IMR-90 (cell line): ENCODE data around the gene B3GAT3. TPM values are rescaled to one million over a fixed set of nuclear protein-coding genes. Genes with fewer than 3 reads are reported as not detected.
A peak's percentile ranks its signal among the peaks of the same experiment; 100 is the strongest.

Source experiments
- ATAC-seq: fragments of 200-7000 bp; cut with Tn5 transposase; 2 replicates; pipeline ENCODE4 v1.9.1; 2020; ENCODE audit warnings: low read depth, mild to moderate bottlenecking, moderate library complexity
- BruUV-seq: library from RNA; stranded (reverse); fragments of 400-500 nt; replicated peaks from 2 replicates; lab custom pipeline; 2021; lab: Mats Ljungman, UMichigan
- CTCF ChIA-PET: fragments of 300-600 bp; formaldehyde crosslinking; extraction: SDS; loops from one replicate; lab custom pipeline; 2021; ENCODE audit warnings: antibody characterized with exemption; lab: Yijun Ruan, JAX
- POLR2A ChIA-PET: fragments of 300-600 bp; sonication (Branson Sonifier 250); formaldehyde crosslinking; loops from one replicate; lab custom pipeline; 2022; ENCODE audit warnings: antibody characterized with exemption; ENCODE audit not compliant: unreplicated experiment; lab: Charles Lee
- DNase-seq: peaks from one replicate; pipeline ENCODE4 v3.0.0; 2013
- H2AFZ ChIP-seq: replicated peaks from 2 replicates; pipeline ENCODE3; 2013; ENCODE audit warnings: low read length, mild to moderate bottlenecking; ENCODE audit not compliant: poor library complexity
- H2AK5ac ChIP-seq: 2 replicates; pipeline ENCODE4 v1.6.1; 2013; ENCODE audit warnings: low read depth, low read length, inconsistent platforms
- H2AK9ac ChIP-seq: replicated peaks from 2 replicates; pipeline ENCODE3; 2013; ENCODE audit warnings: mild to moderate bottlenecking, low read depth, low read length, moderate library complexity; ENCODE audit not compliant: poor library complexity
- H2BK120ac ChIP-seq: 2 replicates; pipeline ENCODE4 v1.6.1; 2013; ENCODE audit warnings: low read depth, low read length, inconsistent platforms
- H2BK15ac ChIP-seq: 3 replicates; pipeline ENCODE4 v1.6.1; 2013; ENCODE audit warnings: low read depth, low read length, inconsistent platforms
- H2BK20ac ChIP-seq: 2 replicates; pipeline ENCODE4 v1.6.1; 2013; ENCODE audit warnings: low read depth, mild to moderate bottlenecking, inconsistent platforms, low read length, moderate library complexity
- H2BK5ac ChIP-seq: 2 replicates; pipeline ENCODE4 v1.6.1; 2013; ENCODE audit warnings: mild to moderate bottlenecking, low read depth, low read length, inconsistent platforms; ENCODE audit not compliant: poor library complexity, severe bottlenecking
- H3K14ac ChIP-seq: replicated peaks from 2 replicates; pipeline ENCODE4 v1.6.1; 2013; ENCODE audit warnings: low read depth, low read length, inconsistent platforms
- H3K18ac ChIP-seq: 2 replicates; pipeline ENCODE4 v1.6.1; 2013; ENCODE audit warnings: low read depth, low read length, control low read depth
- H3K23ac ChIP-seq: 2 replicates; pipeline ENCODE4 v1.6.1; 2013; ENCODE audit warnings: low read depth, low read length, inconsistent platforms
- H3K27ac ChIP-seq: 2 replicates; pipeline ENCODE4 v1.5.1; 2013; ENCODE audit warnings: mild to moderate bottlenecking, control low read depth, low read length; ENCODE audit not compliant: insufficient read depth
- H3K27me3 ChIP-seq: 2 replicates; pipeline ENCODE4 v1.6.1; 2013; ENCODE audit warnings: low read length; ENCODE audit not compliant: control insufficient read depth, insufficient read depth
- H3K36me3 ChIP-seq: 2 replicates; pipeline ENCODE4 v1.6.1; 2013; ENCODE audit warnings: low read length, mixed read lengths; ENCODE audit not compliant: control insufficient read depth, insufficient read depth
- H3K4ac ChIP-seq: 2 replicates; pipeline ENCODE4 v1.6.1; 2013; ENCODE audit warnings: low read depth, low read length, inconsistent platforms
- H3K4me1 ChIP-seq: 2 replicates; pipeline ENCODE4 v1.6.1; 2013; ENCODE audit warnings: low read length, mixed read lengths; ENCODE audit not compliant: control insufficient read depth, insufficient read depth
- H3K4me2 ChIP-seq: 2 replicates; pipeline ENCODE4 v1.6.1; 2013; ENCODE audit warnings: low read depth, mild to moderate bottlenecking, control low read depth, low read length, moderate library complexity
- H3K4me3 ChIP-seq: 2 replicates; pipeline ENCODE4 v1.5.1; 2013; ENCODE audit warnings: low read depth, mild to moderate bottlenecking, control low read depth, low read length, moderate library complexity; ENCODE audit not compliant: insufficient read depth
- H3K56ac ChIP-seq: 2 replicates; pipeline ENCODE4 v1.6.1; 2013; ENCODE audit warnings: low read length, inconsistent platforms; ENCODE audit not compliant: insufficient read depth; ENCODE audit errors: extremely low read depth
- H3K79me1 ChIP-seq, 2 experiments: 2 replicates each; pipeline ENCODE4 v1.6.1; 2013; ENCODE audit warnings: low read length in 2 of 2, inconsistent platforms in 1 of 2, low read depth in 1 of 2
- H3K9ac ChIP-seq: 2 replicates; pipeline ENCODE4 v1.6.1; 2013; ENCODE audit warnings: low read depth, low read length, control low read depth
- H3K9me1 ChIP-seq: 2 replicates; pipeline ENCODE4 v1.6.1; 2013; ENCODE audit warnings: low read length, inconsistent platforms; ENCODE audit not compliant: insufficient read depth
- H3K9me3 ChIP-seq: 2 replicates; pipeline ENCODE4 v1.6.1; 2013; ENCODE audit warnings: low read length; ENCODE audit not compliant: control insufficient read depth, insufficient read depth
- H4K20me1 ChIP-seq: 2 replicates; pipeline ENCODE4 v1.6.1; 2013; ENCODE audit warnings: low read length, inconsistent platforms; ENCODE audit not compliant: insufficient read depth
- H4K5ac ChIP-seq: 2 replicates; pipeline ENCODE4 v1.6.1; 2013; ENCODE audit warnings: mild to moderate bottlenecking, low read depth, low read length, control low read depth
- H4K8ac ChIP-seq, 2 experiments: 2 replicates each; pipeline ENCODE4 v1.6.1; 2013; ENCODE audit warnings: low read depth in 2 of 2, low read length in 2 of 2, control low read depth in 1 of 2, inconsistent platforms in 1 of 2
- H4K91ac ChIP-seq: 2 replicates; pipeline ENCODE4 v1.6.1; 2013; ENCODE audit warnings: low read depth, low read length, inconsistent platforms; ENCODE audit not compliant: insufficient read depth
- POLR2A ChIP-seq: IDR thresholded peaks from 2 replicates; pipeline ENCODE4 v1.6.1; 2012; ENCODE audit warnings: mild to moderate bottlenecking, low read depth, low read length
- RAD21 ChIP-seq: IDR thresholded peaks from 2 replicates; pipeline ENCODE4 v1.6.1; 2012; ENCODE audit warnings: low read length, improper control_type of control experiment
- WGBS, 2 experiments: methylation state at CpG; one replicate each; pipeline versions ENCODE4 v1.1.5 to v1.1.7; 2013; ENCODE audit warnings: missing lambda C conversion rate in 2 of 2; ENCODE audit not compliant: insufficient read length in 1 of 2; ENCODE audit errors: extremely low coverage in 2 of 2; 5-methylcytosine and 5-hydroxymethylcytosine counted together
- dilution Hi-C: fragments of 300-500 bp; cut with HindIII; formaldehyde crosslinking; loops from one replicate; pipeline ENCODE4 v1.14.3; 2018; ENCODE audit warnings: low sequenced_read_pairs; ENCODE audit not compliant: unreplicated experiment
- in situ Hi-C: fragments of 300-500 bp; cut with MboI; formaldehyde crosslinking; loops from 3 replicates; pipeline ENCODE4 v1.14.3; 2019; ENCODE audit warnings: low sequenced_read_pairs, inconsistent platforms, mixed read lengths
- intact Hi-C: fragments of 100-400 bp; cut with micrococcal nuclease; formaldehyde crosslinking; loops from 2 replicates; pipeline ENCODE4 v1.10.0; 2022
- polyA plus RNA-seq, 3 experiments: library from polyadenylated mRNA; depleted of rRNA; stranded (reverse); fragments of >200 nt; gene quantifications; 2 replicates each; pipeline ENCODE4 v1.2.3, GENCODE V29; 2012; ENCODE audit warnings: low replicate concordance in 1 of 3
- total RNA-seq: library from RNA; depleted of rRNA; stranded (reverse); fragments of >200 nt; gene quantifications from 2 replicates; pipeline ENCODE4 v1.2.3, GENCODE V29; 2012

B3GAT3 gene
- total and polyA plus RNA-seq, 2 of the 4 experiments (the other 2 are of a cell fraction), result 10.4 to 38.4 TPM

GRCh38 chr11:62666259-62666926 is 44.6 kb upstream of the B3GAT3 start:
- H3K4me3 ChIP-seq, result peak overlapping the region; percentile 73
- H3K9me1 ChIP-seq, result peaks cover 9% of the 10 kb centered on the region
- no peaks in the 10 kb centered on the region for H3K9me3 ChIP-seq
- H2BK120ac ChIP-seq, result no peak overlapping the region
- peak overlapping the region; percentile 67 for H3K56ac ChIP-seq
- peak overlapping the region; percentile 68 for H3K27ac ChIP-seq
- CTCF ChIA-PET, result interaction anchor here (0.8 kb wide), 1 partner anchor 272 kb away, joined by 3 read pairs; no protein-coding TSS in a partner anchor
- H4K5ac ChIP-seq, result peak overlapping the region; percentile 6; the same call in 1 of the 2 replicates
- H4K8ac ChIP-seq, result peak overlapping the region; percentile 66 to 69; a peak in 3 of 4 replicates
- H4K20me1 ChIP-seq, result peaks cover 18% of the 10 kb centered on the region
- H2BK5ac ChIP-seq, result peak overlapping the region; percentile 41
- peaks cover 15% of the 10 kb centered on the region for H3K36me3 ChIP-seq
- intact Hi-C loops (no loop called here), dilution Hi-C loops (no loop called here), in situ Hi-C loops (no loop called here)
- H3K27me3 ChIP-seq, result no peaks in the 10 kb centered on the region
- 36% methylated on average over 8 of the region's 16 CpGs; no CpG with 5 or more reads in 1 of the 2 experiments for WGBS, 2 experiments
- H3K4me1 ChIP-seq, result peaks cover 8% of the 10 kb centered on the region
- peak overlapping the region; percentile 79 for H3K9ac ChIP-seq
- DNase-seq (no peak), ATAC-seq (no peak)
- no peak overlapping the region for H4K91ac ChIP-seq
- POLR2A ChIA-PET, result interaction anchor here (1.6 kb wide), 1 partner anchor 13 kb away, joined by 9 read pairs; the partner anchor contains the start of gene INTS5
- H3K79me1 ChIP-seq, result peaks cover 37 to 66% of the 10 kb centered on the region in 2 experiments
- H2BK20ac ChIP-seq, result no peak overlapping the region
- peak overlapping the region; percentile 89 for H3K23ac ChIP-seq
- TF ChIP-seq POLR2A (peak; percentile 3; the same call in 1 of the 2 replicates), RAD21 (no peak)
- peak overlapping the region; percentile 88 for H3K4me2 ChIP-seq
- no peak overlapping the region for H2BK15ac ChIP-seq
- H3K18ac ChIP-seq, result no peak overlapping the region
- peak overlapping the region; percentile 91 for H3K4ac ChIP-seq
- BruUV-seq, result no TSS peak
- peak overlapping the region; percentile 95 for H3K14ac ChIP-seq
- H2AFZ ChIP-seq, result peak overlapping the region; percentile 27
- peak overlapping the region; percentile 99 for H2AK9ac ChIP-seq
- H2AK5ac ChIP-seq, result peak overlapping the region; percentile 93
